ENCODE results near the gene INPP5A. TPM values are rescaled to one million over a fixed set of nuclear protein-coding genes. Genes with fewer than 3 reads are reported as not detected.

Gene INPP5A
- total and polyA plus RNA-seq, 10 of the 15 experiments (the other 5 are each of a cell fraction or from before 2014, with no cell fraction given), result 0.52 to 15.0 (median 6.3) TPM

DNA sequence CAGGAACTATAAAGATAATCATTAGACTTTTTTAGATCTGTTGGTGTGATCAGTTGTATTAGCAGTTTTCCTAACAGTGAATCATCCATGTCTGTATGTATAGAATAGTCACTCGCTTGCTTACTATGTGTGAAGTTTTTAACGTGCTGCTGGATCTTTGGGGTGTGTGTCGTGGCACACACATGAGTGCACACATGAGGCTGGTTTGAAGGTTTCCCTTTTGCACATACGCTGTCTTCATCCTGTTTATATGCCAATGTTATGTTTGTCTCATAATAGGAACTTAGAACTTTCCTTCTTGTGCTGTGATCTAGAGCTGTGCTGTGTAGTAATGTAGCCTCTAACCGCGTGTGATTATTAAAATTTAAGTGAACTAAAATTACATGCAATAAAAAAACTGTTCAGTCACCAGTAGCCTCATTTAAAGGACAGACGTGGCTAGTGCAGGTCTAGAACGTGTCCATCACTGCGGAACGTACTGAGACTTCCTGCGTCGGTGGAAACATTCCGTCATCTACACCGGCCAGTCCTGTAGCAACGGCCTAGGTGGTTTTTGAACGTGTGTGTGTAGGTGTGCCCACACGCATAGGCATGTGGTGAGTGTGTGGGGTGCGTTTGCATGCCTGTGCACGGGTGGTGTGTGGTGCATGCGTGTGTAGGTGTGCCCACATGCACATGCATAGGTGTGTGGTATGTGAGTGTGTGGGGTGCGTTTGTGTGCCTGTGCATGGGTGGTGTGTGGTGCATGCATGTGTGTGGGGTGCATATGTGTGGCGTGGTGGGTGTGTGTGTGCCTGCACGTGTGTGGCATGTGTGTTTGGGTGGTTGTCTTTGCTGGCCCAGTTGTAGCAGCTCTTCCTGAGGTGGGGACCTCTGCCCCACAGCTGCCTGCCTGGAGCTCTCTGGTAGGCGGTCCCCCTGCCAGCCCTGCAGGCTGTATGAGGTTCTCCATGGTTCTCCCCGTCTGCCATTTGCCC is 56.6 kb downstream of the INPP5A start (continued):
- TF ChIP-seq BHLHE40 (IDR thresholded peaks at IDR 0.05; ENCODE audit: borderline replicate concordance in 1 of 2, low read depth in 2 of 2, low read length in 1 of 2), result peak; percentile 95 to 98
- peak; percentile 94 for TF ChIP-seq NBN (IDR thresholded peaks at IDR 0.05)
- TF ChIP-seq SREBF1 (IDR thresholded peaks at IDR 0.05; ENCODE audit: low read length), result no peak
- 0 out of 2 replicates have a peak, but pooled peaks have one; percentile 28 for TF ChIP-seq MTA3 (IDR thresholded peaks at IDR 0.05; ENCODE audit: borderline replicate concordance, low read length)
- TF ChIP-seq SIN3A (IDR thresholded peaks at IDR 0.05; ENCODE audit: low read depth, low read length), result 0 out of 2 replicates have a peak, but pooled peaks have one; percentile 27
- no peak for TF ChIP-seq CREB1 (IDR thresholded peaks at IDR 0.05; ENCODE audit: low read depth)
- no peak for TF ChIP-seq NR2C2 (IDR thresholded peaks at IDR 0.05; ENCODE audit: borderline replicate concordance, control insufficient read depth, insufficient read length, low read depth)
- peak; percentile 61; the same call in 1 of the 2 replicates for TF ChIP-seq BACH1 (IDR thresholded peaks at IDR 0.05; ENCODE audit: borderline replicate concordance)
- no peak for TF ChIP-seq SUZ12 (IDR thresholded peaks at IDR 0.05; ENCODE audit: unreplicated experiment)
- TF ChIP-seq IKZF2 (IDR thresholded peaks at IDR 0.05), result peak in 1 of 2 experiments; percentile 85; a peak in 3 of 4 replicates
- no peak for TF ChIP-seq KAT2A (conservative IDR thresholded peaks at IDR 0.05; ENCODE audit: control insufficient read depth, low read depth, low read length)
- peak; percentile 50; the same call in 1 of the 2 replicates for TF ChIP-seq EED (IDR thresholded peaks at IDR 0.05; ENCODE audit: low read depth)
- TF ChIP-seq ZNF622 (IDR thresholded peaks at IDR 0.05), result no peak
- TF ChIP-seq, protein P1, sequence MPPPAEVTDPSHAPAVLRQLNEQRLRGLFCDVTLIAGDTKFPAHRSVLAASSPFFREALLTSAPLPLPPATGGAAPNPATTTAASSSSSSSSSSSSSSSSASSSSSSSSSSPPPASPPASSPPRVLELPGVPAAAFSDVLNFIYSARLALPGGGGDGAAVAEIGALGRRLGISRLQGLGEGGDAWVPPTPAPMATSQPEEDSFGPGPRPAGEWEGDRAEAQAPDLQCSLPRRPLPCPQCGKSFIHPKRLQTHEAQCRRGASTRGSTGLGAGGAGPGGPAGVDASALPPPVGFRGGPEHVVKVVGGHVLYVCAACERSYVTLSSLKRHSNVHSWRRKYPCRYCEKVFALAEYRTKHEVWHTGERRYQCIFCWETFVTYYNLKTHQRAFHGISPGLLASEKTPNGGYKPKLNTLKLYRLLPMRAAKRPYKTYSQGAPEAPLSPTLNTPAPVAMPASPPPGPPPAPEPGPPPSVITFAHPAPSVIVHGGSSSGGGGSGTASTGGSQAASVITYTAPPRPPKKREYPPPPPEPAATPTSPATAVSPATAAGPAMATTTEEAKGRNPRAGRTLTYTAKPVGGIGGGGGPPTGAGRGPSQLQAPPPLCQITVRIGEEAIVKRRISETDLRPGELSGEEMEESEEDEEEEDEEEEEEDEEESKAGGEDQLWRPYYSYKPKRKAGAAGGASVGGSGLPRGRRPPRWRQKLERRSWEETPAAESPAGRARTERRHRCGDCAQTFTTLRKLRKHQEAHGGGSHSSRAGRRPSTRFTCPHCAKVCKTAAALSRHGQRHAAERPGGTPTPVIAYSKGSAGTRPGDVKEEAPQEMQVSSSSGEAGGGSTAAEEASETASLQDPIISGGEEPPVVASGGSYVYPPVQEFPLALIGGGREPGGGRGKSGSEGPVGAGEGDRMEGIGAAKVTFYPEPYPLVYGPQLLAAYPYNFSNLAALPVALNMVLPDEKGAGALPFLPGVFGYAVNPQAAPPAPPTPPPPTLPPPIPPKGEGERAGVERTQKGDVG (CRISPR knock-in tag; IDR thresholded peaks at IDR 0.05), result no peak
- TF ChIP-seq NRF1 (conservative IDR thresholded peaks at IDR 0.05; ENCODE audit: low read depth, low read length), result no peak
- peak; percentile 16; the same call in 1 of the 2 replicates for TF ChIP-seq FOXM1 (IDR thresholded peaks at IDR 0.05; ENCODE audit: low read depth, low read length)
- TF ChIP-seq CREM (IDR thresholded peaks at IDR 0.05; ENCODE audit: low read depth), result peak; percentile 68
- TF ChIP-seq YBX1 (IDR thresholded peaks at IDR 0.05), result no peak
- 0 out of 2 replicates have a peak, but pooled peaks have one; percentile 19 for TF ChIP-seq JUND (IDR thresholded peaks at IDR 0.05; ENCODE audit: low read depth, low read length)
- TF ChIP-seq POLR2A (IDR thresholded peaks at IDR 0.05; ENCODE audit: low read depth, low read length), result no peak
- TF ChIP-seq, protein P2, sequence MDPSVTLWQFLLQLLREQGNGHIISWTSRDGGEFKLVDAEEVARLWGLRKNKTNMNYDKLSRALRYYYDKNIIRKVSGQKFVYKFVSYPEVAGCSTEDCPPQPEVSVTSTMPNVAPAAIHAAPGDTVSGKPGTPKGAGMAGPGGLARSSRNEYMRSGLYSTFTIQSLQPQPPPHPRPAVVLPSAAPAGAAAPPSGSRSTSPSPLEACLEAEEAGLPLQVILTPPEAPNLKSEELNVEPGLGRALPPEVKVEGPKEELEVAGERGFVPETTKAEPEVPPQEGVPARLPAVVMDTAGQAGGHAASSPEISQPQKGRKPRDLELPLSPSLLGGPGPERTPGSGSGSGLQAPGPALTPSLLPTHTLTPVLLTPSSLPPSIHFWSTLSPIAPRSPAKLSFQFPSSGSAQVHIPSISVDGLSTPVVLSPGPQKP (IDR thresholded peaks at IDR 0.05; ENCODE audit: low read depth, low read length), result no peak
- TF ChIP-seq STAT3 (IDR thresholded peaks at IDR 0.05; ENCODE audit: low read depth, low read length), result no peak
- TF ChIP-seq SMAD1 (IDR thresholded peaks at IDR 0.05; ENCODE audit: low read depth, partially characterized antibody), result no peak
- TF ChIP-seq, protein P3, sequence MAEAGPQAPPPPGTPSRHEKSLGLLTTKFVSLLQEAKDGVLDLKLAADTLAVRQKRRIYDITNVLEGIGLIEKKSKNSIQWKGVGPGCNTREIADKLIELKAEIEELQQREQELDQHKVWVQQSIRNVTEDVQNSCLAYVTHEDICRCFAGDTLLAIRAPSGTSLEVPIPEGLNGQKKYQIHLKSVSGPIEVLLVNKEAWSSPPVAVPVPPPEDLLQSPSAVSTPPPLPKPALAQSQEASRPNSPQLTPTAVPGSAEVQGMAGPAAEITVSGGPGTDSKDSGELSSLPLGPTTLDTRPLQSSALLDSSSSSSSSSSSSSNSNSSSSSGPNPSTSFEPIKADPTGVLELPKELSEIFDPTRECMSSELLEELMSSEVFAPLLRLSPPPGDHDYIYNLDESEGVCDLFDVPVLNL (IDR thresholded peaks at IDR 0.05; ENCODE audit: low read depth, low read length), result no peak
- TF ChIP-seq ZNF384 (IDR thresholded peaks at IDR 0.05; ENCODE audit: borderline replicate concordance, low read depth, low read length), result peak; percentile 27; the same call in 1 of the 2 replicates
- TF ChIP-seq TCF3 (IDR thresholded peaks at IDR 0.05; ENCODE audit: borderline replicate concordance, insufficient read depth, low read depth, low read length), result 0 out of 2 replicates have a peak, but pooled peaks have one; percentile 12

Data from GM12878 (cell line).